ENCODE data around the gene HPRT1.

Gene HPRT1

DNA sequence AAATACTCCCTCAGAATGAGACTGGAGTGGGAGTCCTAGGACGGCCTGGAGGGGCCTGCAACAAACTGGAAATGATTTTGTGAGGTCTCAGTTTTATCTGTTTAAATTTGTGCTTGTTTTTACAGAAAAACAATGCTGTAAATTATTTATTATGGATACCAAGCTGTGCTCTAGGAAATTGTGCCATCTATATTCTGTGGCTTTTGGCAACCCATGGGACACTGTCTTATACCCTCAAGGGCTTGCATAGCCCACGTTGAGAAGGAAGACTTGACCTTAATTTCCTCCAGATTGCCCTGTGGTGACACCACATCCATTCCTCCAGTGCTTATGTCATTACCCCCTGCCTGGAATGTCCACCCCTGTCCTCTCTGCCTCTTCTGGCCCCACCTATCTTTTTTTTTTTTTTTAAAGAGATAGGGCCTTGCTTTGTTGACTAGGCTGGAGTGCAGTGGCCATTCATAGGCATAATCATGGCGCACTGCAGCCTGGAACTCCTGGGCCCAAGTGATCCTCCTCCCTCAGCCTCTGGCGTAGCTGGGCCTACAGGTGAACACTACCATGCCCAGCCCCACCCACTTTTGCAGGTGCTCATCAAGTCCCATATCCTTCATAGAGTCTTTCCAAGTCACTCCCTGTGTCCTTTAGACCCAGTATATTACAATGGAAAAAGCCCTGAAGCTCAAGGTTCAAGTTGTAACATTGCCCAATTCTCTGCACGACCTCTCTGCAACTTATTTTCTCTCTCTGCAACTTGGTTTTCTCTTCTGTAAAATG is 77.4 kb downstream of the HPRT1 start:
- no peak for DNase-seq (ENCODE audit: extremely low read depth, low read depth)
- no peak for TF ChIP-seq CTCF (IDR thresholded peaks at IDR 0.05; ENCODE audit: low read depth, low read length)

GRCh38 chrX:134538316-134538715 is 78.4 kb downstream of the HPRT1 start:
- DNase-seq (ENCODE audit: extremely low read depth, low read depth) = no peak
- no peak for TF ChIP-seq CTCF (IDR thresholded peaks at IDR 0.05; ENCODE audit: low read depth, low read length)

- no peak for DNase-seq (ENCODE audit: extremely low read depth, low read depth)
- TF ChIP-seq CTCF (IDR thresholded peaks at IDR 0.05; ENCODE audit: low read depth, low read length) = no peak
Observed at GRCh38 chrX:134541906-134542305, 81.9 kb downstream of the HPRT1 start.

- no peak for DNase-seq (ENCODE audit: extremely low read depth, low read depth)
- TF ChIP-seq CTCF (IDR thresholded peaks at IDR 0.05; ENCODE audit: low read depth, low read length) = no peak
Observed at GRCh38 chrX:134542485-134542884, 82.5 kb downstream of the HPRT1 start.

DNA sequence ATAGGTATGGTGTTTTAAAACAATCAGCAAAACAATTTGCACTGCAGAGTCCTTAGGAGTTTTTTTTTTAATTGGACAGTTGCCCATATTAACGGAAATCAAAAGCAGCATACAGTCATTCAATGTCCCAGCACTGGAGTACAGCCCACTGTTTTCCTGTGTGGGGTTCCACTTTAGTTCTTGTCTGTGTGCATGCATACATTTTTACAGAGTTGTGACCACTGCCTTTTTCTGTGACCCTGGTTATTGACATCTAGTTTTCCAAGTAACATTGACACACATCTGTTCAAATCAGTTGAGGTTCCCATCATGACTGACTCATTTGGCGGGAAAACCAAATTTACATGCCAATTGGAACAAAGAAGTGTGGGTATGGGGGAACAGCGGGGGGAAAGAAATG is 83.3 kb downstream of the HPRT1 start:
- no peak for DNase-seq (ENCODE audit: extremely low read depth, low read depth)
- TF ChIP-seq CTCF (IDR thresholded peaks at IDR 0.05; ENCODE audit: low read depth, low read length) = no peak

DNA sequence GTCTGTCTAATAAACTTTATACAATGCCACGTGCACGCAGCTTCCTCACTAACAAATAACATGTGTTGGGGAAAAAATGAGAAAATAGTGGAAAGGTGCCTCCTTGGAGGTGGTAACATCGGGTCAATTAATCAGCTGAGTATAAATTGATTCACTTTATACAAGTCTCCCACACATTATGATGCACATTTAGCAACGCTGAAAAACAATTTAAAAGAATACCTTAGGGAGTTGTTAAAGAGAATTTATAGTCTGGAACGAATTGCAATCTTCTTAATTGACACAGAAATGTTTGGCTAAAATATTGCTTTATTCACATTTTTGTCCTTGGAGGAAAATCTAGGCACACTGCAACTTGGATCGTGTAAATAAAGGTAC is 84.2 kb downstream of the HPRT1 start:
- no peak for DNase-seq (ENCODE audit: extremely low read depth, low read depth)
- TF ChIP-seq CTCF (IDR thresholded peaks at IDR 0.05; ENCODE audit: low read depth, low read length) = no peak

GRCh38 chrX:134544513-134545151 is 84.7 kb downstream of the HPRT1 start:
- TF ChIP-seq CTCF (IDR thresholded peaks at IDR 0.05; ENCODE audit: low read depth, low read length) = no peak

More at GRCh38 chrX:134544513-134545151, 84.7 kb downstream of the HPRT1 start:
- no peak for DNase-seq (ENCODE audit: extremely low read depth, low read depth)
